GM04503 (cell line): ENCODE results near the gene GATAD1.
"Not testable (repeated sequence)": the region's sequence is repeated elsewhere in the genome, so short reads cannot be mapped to it uniquely, and the experiment has no call there.

ENCODE experiments used
- DNase-seq: peaks from one replicate; pipeline ENCODE4 v3.0.0-alpha.2; 2012; ENCODE audit warnings: low read depth

The GATAD1 gene

GRCh38 chr7:92483624-92484023 is 36.3 kb downstream of the GATAD1 start:
- DNase-seq: not testable (repeated sequence)

- DNase-seq: not testable (repeated sequence)
These were observed 36.9 kb downstream of the GATAD1 start for GRCh38 chr7:92484226-92484625.

DNA sequence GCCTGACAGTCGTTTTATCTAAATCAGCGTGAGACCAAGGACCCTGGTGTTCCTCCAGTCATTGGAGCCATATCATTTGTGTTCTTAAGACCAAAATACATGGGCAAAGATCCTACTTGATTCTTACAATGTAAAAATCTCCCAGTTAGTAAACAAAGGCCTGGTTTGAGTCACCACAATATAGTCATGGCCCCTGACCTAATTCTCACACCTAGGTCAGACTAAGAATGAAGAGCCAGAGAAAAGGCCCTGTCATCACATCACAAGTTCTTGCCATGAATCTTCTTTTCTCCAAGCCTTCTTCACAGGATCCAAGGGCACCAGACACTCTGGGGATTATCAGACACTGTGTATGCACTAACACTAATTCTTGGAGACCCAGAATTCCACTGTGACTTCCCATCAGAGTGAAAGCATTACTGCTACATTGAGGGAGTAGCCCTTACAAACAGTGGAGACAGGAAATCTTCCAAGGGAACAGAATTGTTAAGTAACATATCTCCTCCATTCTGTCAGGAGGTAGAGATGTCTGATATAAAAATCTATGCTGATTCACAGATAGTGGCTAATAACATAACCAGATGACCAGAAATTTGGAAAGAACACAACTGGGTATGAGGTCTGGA is 38.1 kb downstream of the GATAD1 start:
- DNase-seq: no peak

GRCh38 chr7:92485974-92486373 is 38.7 kb downstream of the GATAD1 start:
- DNase-seq: no peak

DNA sequence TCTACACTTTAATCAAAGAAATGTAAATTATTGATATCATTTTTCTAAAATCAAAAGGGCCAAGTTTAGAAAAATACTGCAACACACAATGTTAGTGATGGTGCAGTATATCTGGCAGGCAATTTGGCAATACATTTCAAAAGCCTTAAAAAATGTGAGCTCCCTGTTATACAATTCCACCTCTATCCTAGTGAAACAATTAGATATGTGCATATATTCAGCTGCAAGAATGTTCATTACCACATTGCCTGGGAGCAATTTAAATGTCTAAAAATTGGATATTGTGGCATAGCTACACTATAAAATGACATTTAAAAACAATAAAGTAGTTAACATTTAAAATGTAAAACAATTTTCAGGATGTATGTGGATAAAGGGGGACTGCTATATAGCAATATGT is 40.5 kb downstream of the GATAD1 start:
- no peak for DNase-seq

GRCh38 chr7:92489634-92490033 is 42.4 kb downstream of the GATAD1 start:
- no peak for DNase-seq

GRCh38 chr7:92496876-92497275 is 49.6 kb downstream of the GATAD1 start:
- no peak for DNase-seq

DNA sequence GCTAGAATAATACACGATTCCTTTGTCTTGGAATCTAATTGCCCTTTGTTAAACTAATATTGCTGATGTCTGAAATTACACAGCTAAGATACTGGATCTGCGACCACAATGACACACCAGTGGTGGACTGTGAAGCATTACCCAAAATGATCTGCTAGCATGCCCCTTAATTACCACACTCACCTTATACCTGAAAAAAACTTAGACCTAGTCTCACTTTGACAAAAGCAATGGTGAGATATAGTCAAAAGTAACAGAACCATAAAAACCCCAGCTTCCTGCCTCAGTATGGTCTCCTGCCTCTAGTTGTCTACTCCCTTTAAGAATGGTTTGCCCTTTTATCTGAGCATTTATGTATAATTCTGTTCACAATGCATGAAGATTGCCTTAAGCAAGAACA is 51.3 kb downstream of the GATAD1 start:
- no peak for DNase-seq

- no peak for DNase-seq
These were observed 56.5 kb downstream of the GATAD1 start for GRCh38 chr7:92503767-92504166.

DNA sequence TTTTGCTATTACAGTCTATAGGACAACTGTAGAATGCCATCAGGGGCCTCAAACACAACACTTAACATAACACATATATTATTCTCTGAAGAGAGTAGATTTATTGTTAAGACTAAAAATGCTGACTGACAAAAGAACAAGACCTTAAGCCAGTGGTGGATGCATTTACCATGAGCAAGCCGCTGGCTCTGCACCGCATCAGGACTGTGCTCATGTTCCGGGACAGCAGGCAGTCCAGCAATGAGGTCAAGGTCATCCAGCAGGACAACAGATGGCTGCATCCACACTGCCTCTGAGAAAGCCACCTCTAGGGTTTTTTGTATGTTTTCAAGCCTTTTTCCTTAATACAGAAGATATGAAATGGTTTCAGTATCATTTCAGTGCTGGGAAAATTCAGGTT is 57.3 kb downstream of the GATAD1 start:
- DNase-seq: no peak

DNA sequence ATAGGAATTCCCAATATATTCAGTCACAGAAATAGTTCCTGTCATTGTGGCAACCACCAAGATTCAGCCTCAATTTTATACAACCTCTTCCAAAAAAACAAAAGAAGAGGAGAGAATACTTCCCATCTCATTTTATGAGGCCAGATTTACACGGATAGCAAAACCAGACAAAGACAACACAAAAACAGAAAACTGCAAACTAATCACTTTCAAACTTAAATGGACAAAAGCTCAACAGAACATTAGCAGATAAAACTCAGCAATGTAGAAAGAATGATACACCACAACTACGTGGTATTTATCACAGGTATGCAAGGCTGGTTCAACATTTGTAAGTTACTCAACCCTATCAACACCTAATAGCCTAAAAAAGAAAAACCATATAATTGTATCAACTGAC is 59.1 kb downstream of the GATAD1 start:
- DNase-seq: no peak

- no peak for DNase-seq
These were observed 61.7 kb downstream of the GATAD1 start for GRCh38 chr7:92508946-92509345.
